CD4-positive, alpha-beta T cell treated with Interferon alpha-2 for 1 hour (primary cell): ENCODE results near the gene FOXQ1.

Experiments used
- DNase-seq, 2 donors: peaks; one replicate each; pipeline ENCODE4 v3.0.0-alpha.2; 2020 to 2022

Gene FOXQ1

DNA sequence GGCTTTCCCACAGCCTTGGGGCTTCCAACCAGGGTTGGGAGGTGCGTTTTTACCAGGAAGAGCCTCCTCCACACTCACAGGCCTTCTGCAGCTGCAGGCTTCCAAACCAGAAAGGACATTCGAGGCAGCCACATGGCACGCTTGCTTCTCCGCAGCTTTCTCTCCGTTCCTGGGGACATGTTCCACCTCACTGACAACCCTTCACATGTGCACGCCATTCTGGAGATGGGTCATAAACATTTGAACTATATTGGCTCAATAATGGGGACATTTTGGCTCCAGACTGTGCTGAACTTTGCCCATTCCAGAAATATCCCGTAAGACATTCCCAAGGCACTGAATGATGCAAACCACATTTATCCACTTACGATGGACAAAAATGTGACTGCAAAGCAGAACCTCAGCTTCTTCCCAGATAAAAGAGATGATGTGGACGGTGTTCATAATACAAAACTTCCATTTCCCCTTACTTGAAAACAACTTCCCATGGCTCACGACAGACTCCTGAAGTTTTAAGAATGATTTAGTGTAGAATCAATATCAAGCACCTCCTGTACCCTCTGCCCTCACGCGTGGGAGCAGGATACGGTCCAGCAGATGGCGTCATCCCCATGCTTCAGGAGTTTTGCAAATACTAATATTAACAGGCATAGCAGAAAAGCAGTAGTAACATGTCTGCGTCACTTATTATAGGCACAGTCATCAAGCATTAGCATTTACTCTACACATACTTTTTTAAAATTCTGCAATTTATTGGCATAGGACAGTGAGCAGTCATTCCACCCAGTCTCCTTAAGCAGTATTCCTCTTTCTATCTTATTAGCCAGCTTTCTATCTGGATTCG, 52.1 kb downstream of the FOXQ1 start:
- DNase-seq = no peak
